Measurements from ENCODE around the gene PDZRN4.

DNA sequence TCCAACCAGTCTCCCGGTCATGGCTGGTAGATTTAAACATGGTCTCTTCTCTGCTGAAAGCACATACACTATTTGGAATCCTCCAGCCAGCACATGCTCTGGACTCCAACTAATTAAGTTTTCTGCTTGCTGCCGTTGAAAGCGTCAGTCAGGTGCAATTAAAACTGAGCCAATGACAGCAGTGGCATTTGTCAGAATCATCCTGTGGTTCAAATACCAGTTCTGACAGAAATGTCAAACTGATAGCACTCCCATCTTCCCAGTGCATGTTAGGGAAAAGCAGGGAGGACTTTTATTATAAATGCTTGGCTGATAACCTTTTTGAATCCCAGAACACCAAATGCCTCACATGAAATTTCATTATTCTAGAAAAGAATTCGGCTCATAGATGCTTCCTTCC lies 401.8 kb downstream of the PDZRN4 start:
- no peak for TF ChIP-seq ELF4 (IDR thresholded peaks at IDR 0.05)
- no peak for TF ChIP-seq FOXM1 (IDR thresholded peaks at IDR 0.05; ENCODE audit: borderline replicate concordance)
- no peak for TF ChIP-seq SP1 (IDR thresholded peaks at IDR 0.05)
- TF ChIP-seq NFRKB (IDR thresholded peaks at IDR 0.05) = no peak
- no peak for TF ChIP-seq ARNT (IDR thresholded peaks at IDR 0.05)
- TF ChIP-seq LEF1 (IDR thresholded peaks at IDR 0.05; ENCODE audit: borderline replicate concordance) = no peak
- TF ChIP-seq ZNF384 (IDR thresholded peaks at IDR 0.05) = no peak
- TF ChIP-seq, protein P1, sequence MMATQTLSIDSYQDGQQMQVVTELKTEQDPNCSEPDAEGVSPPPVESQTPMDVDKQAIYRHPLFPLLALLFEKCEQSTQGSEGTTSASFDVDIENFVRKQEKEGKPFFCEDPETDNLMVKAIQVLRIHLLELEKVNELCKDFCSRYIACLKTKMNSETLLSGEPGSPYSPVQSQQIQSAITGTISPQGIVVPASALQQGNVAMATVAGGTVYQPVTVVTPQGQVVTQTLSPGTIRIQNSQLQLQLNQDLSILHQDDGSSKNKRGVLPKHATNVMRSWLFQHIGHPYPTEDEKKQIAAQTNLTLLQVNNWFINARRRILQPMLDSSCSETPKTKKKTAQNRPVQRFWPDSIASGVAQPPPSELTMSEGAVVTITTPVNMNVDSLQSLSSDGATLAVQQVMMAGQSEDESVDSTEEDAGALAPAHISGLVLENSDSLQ (IDR thresholded peaks at IDR 0.05) = no peak
- TF ChIP-seq FOXK2 (IDR thresholded peaks at IDR 0.05) = no peak
- no peak for TF ChIP-seq BHLHE40 (IDR thresholded peaks at IDR 0.05; ENCODE audit: borderline replicate concordance)

Measured in HEK293T (cell line).